Subcutaneous adipose tissue (tissue), 4 donors: ENCODE results near the gene CFAP53. TPM values are rescaled to one million over a fixed set of nuclear protein-coding genes. Genes with fewer than 3 reads are reported as not detected.

Experiments
- CTCF ChIP-seq: fragments of 450-650 bp; IDR thresholded peaks from one replicate; pipeline ENCODE4 v1.5.1; 2016; ENCODE audit warnings: low read depth, mild to moderate bottlenecking, control low read depth, antibody characterized with exemption, moderate library complexity
- total RNA-seq, 4 donors: library from RNA; depleted of rRNA; stranded (reverse); fragments of >200 nt; gene quantifications; one replicate each; pipeline ENCODE4 v1.1.0, GENCODE V29; 2016

Gene CFAP53
- total RNA-seq = 1 to 10 TPM in 1 of 4 donors, under 1 TPM in 2, not detected in 1; 0.34 to 1.5 (median 0.75) TPM

GRCh38 chr18:50266248-50266704 is at the start of gene CFAP53:
Gene CFAP53 (minus strand): TSS chr18:50266495. CDS start chr18:50266404, 91 bp downstream.
- TF ChIP-seq CTCF = no peak

- no peak for TF ChIP-seq CTCF
These were observed 49.0 kb upstream of the CFAP53 start for GRCh38 chr18:50315100-50315871.

- TF ChIP-seq CTCF = no peak
These were observed 47.7 kb upstream of the CFAP53 start for GRCh38 chr18:50313873-50314460.

- no peak for TF ChIP-seq CTCF
These were observed 46.8 kb upstream of the CFAP53 start for GRCh38 chr18:50313031-50313607.

GRCh38 chr18:50312296-50313030 is 46.2 kb upstream of the CFAP53 start:
- TF ChIP-seq CTCF = no peak

GRCh38 chr18:50311650-50312049 is 45.4 kb upstream of the CFAP53 start:
- no peak for TF ChIP-seq CTCF

GRCh38 chr18:50310080-50310479 is 43.8 kb upstream of the CFAP53 start:
- TF ChIP-seq CTCF = no peak
